Psoas muscle (tissue), 8 donors: ENCODE results near the gene GPR37L1. TPM values are rescaled to one million over a fixed set of nuclear protein-coding genes. Genes with fewer than 3 reads are reported as not detected.
"Not testable (repeated sequence)": the region's sequence is repeated elsewhere in the genome, so short reads cannot be mapped to it uniquely, and the experiment has no call there.

Experiments
- ATAC-seq, 4 donors: fragments of 200-7000 bp; cut with Tn5 transposase; one replicate each; pipeline ENCODE4 v1.9.1; 2020; ENCODE audit warnings: moderate library complexity in 3 of 4, mild to moderate bottlenecking in 2 of 4
- DNase-seq, 2 donors: peaks; one replicate each; pipeline ENCODE4 v3.0.0-alpha.2; 2020
- H3K27ac ChIP-seq: fragments of 200-600 bp; one replicate; pipeline ENCODE4 v1.8.0; 2022
- H3K27me3 ChIP-seq, 3 donors: fragments of 200-600 bp in 1 of 3; one replicate each; pipeline versions ENCODE4 v1.6.1 to v1.8.0; 2013 to 2022; ENCODE audit warnings: low read length in 2 of 3, mild to moderate bottlenecking in 2 of 3, moderate library complexity in 1 of 3; ENCODE audit not compliant: insufficient read depth in 3 of 3
- H3K36me3 ChIP-seq, 2 donors: fragments of 200-600 bp in 1 of 2; one replicate each; pipeline versions ENCODE4 v1.6.1 to v1.8.0; 2013 to 2022; ENCODE audit warnings: low read depth in 1 of 2, mild to moderate bottlenecking in 1 of 2, moderate library complexity in 1 of 2; ENCODE audit not compliant: insufficient read depth in 1 of 2
- H3K4me1 ChIP-seq: fragments of 200-600 bp; one replicate; pipeline ENCODE4 v1.8.0; 2022
- H3K4me3 ChIP-seq: fragments of 200-600 bp; one replicate; pipeline ENCODE4 v1.8.0; 2022; ENCODE audit warnings: mild to moderate bottlenecking
- H3K9me3 ChIP-seq: fragments of 200-600 bp; one replicate; pipeline ENCODE4 v1.8.0; 2022
- CTCF ChIP-seq: fragments of 200-600 bp; IDR thresholded peaks from one replicate; pipeline ENCODE4 v1.8.0; 2022; ENCODE audit warnings: antibody characterized with exemption
- WGBS, 3 donors: extraction: QIAGEN DNeasy Blood & Tissue Kit; methylation state at CpG; one replicate each; pipeline versions ENCODE4 v1.1.6 to v1.1.7; 2013; 5-methylcytosine and 5-hydroxymethylcytosine counted together
- intact Hi-C, 2 donors: fragments of 100-400 bp; cut with DNase I; formaldehyde crosslinking; loops; one replicate each; pipeline versions ENCODE4 v1.11.0 to v1.14.2; 2022
- polyA plus RNA-seq, 3 donors: library from polyadenylated mRNA; stranded (reverse); fragments of 200-250 nt; gene quantifications; one replicate each; pipeline ENCODE4 v1.2.3, GENCODE V29; 2013
- total RNA-seq, 4 donors: library from RNA; stranded (reverse); fragmentation: NEBNext Ultra II Directional in 2 of 4; extraction: Animal tissue kit (Norgen Biotek cat#: 25700) in 2 of 4; gene quantifications; one replicate each; pipeline versions ENCODE4 v1.2.1 to v1.2.4, GENCODE V29; 2021 to 2023
- donor health status: healthy with polysubstance abuse.
- donor health status: DM: no; HTN: no; CAD: no; lungs with moderate emphysema.
- donor health status: Bipolar disorder and iron deficiency.
- donor health status: healthy.
- donor health status: DM: yes; HTN: yes; CAD: no.
- donor health status: DM: no; HTN: no; CAD: no.
- donor health status: DM: no; HTN: no; CAD: no.
- donor health status: DM: yes; HTN: yes; CAD: no.

The GPR37L1 gene
- total and polyA plus RNA-seq, 7 donors, result 0.01 TPM; not detected in 4

DNA sequence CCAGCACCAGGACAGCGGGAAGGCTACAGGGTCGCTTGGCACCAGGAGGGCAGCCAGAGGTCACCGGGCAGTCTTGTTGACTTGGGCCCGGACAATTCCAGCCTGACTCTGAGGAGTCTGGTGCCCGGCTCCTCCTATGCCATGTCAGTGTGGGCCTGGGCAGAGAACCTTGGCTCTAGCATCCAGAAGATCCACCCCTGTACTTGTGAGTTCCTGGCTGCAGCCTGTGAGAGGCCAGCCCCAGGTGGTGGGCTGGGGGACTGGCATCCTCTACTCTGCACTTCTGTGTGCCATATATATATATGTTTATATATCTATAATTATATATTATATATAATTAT, 49.3 kb downstream of the GPR37L1 start:
- 69 to 81% (median 78%) methylated on average over 5 of the region's 5 CpGs for WGBS, 3 donors
- Histone ChIP-seq H3K4me1 (no peaks in the 10 kb centered on the region), H3K4me3 (no peak overlapping the region), H3K27me3 (peaks cover 0 to 2% (median 0%) of the 10 kb centered on the region in 3 donors), H3K36me3 (no peaks in the 10 kb centered on the region), H3K9me3 (no peaks in the 10 kb centered on the region), H3K27ac (no peak overlapping the region)
- no peak for TF ChIP-seq CTCF
- intact Hi-C loops, result no loop called here
- ATAC-seq (peak in 1 of 4 donors; percentile 40), DNase-seq (no peak)

DNA sequence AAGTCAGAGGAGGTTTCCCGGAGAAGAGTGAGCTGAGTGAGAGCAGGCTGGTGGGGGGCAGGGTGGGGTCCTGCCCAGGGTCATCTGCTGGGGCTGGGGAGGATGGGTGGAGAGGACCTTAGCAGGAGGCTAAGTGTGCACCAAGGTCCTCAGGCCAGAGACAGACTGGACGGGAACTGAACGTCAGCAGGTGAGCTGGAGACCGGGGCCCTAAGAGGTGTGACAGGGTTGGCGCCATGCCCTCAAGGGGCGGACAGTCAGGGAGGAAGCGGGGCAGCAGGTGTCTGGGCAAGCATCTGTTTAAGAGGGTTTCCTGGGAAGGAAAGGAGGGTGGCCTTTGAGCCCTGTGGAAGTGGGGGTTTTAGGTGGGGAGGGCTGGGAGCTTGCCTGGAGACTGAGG, 51.3 kb downstream of the GPR37L1 start:
- Histone ChIP-seq H3K4me3 (no peak overlapping the region), H3K36me3 (no peaks in the 10 kb centered on the region), H3K4me1 (no peaks in the 10 kb centered on the region), H3K27me3 (no peaks in the 10 kb centered on the region), H3K27ac (no peak overlapping the region), H3K9me3 (no peaks in the 10 kb centered on the region)
- no peak for DNase-seq
- intact Hi-C loops, result no loop called here
- 76 to 88% (median 78%) methylated on average over 7 of the region's 7 CpGs for WGBS, 3 donors
- no peak for TF ChIP-seq CTCF
- ATAC-seq, result no peak

- ATAC-seq, result no peak
- H3K27me3 ChIP-seq, result no peaks in the 10 kb centered on the region
- no peak overlapping the region for H3K27ac ChIP-seq
- TF ChIP-seq CTCF, result no peak
- no peaks in the 10 kb centered on the region for H3K36me3 ChIP-seq
- H3K4me1 ChIP-seq, result no peaks in the 10 kb centered on the region
- H3K9me3 ChIP-seq, result no peaks in the 10 kb centered on the region
- intact Hi-C loops, result no loop called here
- no peak overlapping the region for H3K4me3 ChIP-seq
- 88 to 91% (median 90%) methylated on average over 25 to 29 of the region's 29 CpGs for WGBS, 3 donors
- no peak for DNase-seq
These were observed 54.5 kb downstream of the GPR37L1 start for GRCh38 chr1:202176949-202177927.

DNA sequence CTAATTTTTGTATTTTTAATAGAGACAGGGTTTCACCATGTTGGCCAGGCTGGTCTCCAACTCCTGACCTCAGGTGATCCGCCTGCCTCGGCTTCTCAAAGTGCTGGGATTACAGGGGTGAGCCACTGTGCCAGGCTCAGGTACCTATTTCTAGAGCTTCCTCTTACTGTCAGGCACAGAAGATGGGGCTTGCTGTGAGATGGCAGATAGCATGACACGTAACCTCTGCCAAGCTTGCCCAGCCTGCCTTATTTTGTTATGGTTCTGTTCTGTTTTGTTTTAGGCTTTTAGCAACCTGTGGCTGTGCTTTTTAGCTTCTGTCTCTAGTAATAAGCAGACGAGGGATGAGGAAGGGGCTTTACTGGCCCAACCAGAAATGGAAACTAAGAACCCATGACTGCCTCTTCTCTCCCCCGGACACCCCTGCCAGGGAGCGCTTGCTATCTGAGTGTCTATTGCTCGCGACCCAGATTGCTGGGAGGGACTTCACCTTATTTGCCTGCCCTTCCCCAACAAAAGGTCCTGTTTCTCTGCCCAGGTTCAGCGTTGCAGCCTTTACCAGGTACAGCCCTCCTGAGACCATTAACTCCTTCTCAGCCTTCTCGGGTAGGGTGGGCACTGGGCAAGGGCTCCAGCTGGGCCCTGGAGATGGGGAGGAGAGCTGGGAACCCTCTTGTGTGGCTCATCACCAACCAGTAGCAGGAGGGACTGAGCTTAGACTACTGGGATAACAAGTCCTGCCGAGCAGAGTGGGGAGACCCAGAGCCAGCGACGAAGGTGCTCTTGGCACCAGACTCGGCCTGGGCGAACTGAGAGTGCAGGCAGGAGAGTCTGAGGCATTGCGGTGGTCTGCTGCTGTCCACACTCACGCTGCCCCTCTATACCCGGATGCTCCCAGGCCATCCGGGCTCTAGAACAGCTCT, 57.4 kb downstream of the GPR37L1 start:
- Histone ChIP-seq H3K36me3 (no peaks in the 10 kb centered on the region), H3K27me3 (no peaks in the 10 kb centered on the region), H3K27ac (no peak overlapping the region), H3K4me1 (no peaks in the 10 kb centered on the region), H3K9me3 (no peaks in the 10 kb centered on the region), H3K4me3 (no peak overlapping the region)
- WGBS, 3 donors, result 70 to 80% (median 79%) methylated on average over 19 of the region's 19 CpGs
- ATAC-seq, result no peak
- intact Hi-C loops, result loop anchor here (1.0 to 5.0 kb wide), 2 partner anchors 44 to 537 kb away; no protein-coding TSS in a partner anchor
- no peak for DNase-seq
- TF ChIP-seq CTCF, result no peak

- H3K27me3 ChIP-seq, ATAC-seq, H3K9me3 ChIP-seq, H3K36me3 ChIP-seq, H3K27ac ChIP-seq, DNase-seq, H3K4me1 ChIP-seq, H3K4me3 ChIP-seq: not testable (repeated sequence)
- WGBS, 3 donors, result 59 to 68% (median 68%) methylated on average over 2 of the region's 2 CpGs
- intact Hi-C loops, result loop anchor here in 1 of 2 donors (5.0 kb wide), 1 partner anchor 537 kb away; no protein-coding TSS in a partner anchor
These were observed 58.0 kb downstream of the GPR37L1 start for GRCh38 chr1:202180751-202181139.
